ENCODE measurements around the gene CTNNBL1. TPM values are rescaled to one million over a fixed set of nuclear protein-coding genes. Genes with fewer than 3 reads are reported as not detected.
A peak's percentile ranks its signal among the peaks of the same experiment; 100 is the strongest.

The CTNNBL1 gene
- total and polyA plus RNA-seq, 11 donors: 22.6 to 68.9 (median 50.5) TPM

DNA sequence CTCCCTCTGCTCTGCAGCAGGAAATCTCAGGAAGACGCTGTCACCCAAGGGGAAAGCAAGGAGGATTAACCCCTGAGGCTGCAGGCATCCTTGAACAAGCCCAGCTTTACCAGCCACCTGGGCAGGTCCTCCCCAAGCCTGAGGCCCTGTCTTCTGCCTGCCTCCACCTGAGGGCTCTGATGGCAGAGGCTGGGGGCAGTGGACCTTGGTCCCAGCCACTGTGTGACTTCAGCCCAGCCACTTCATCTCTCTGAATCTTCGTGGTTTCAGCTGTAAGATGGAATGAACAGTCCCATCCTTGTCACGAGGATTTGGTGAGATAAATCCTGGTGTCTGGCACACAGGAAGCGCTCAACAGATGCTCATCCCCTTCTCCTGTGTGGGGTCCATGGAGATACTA is 200.6 kb downstream of the CTNNBL1 start:
- no peak overlapping the region for H3K4me3 ChIP-seq
- H3K9me3 ChIP-seq: no peaks in the 10 kb centered on the region
- ATAC-seq (no peak), DNase-seq (no peak)
- WGBS, 4 donors: 85 to 88% (median 87%) methylated on average over 4 of the region's 4 CpGs
- H3K27ac ChIP-seq: no peak overlapping the region
- no peaks in the 10 kb centered on the region for H3K36me3 ChIP-seq
- TF ChIP-seq, protein P1, sequence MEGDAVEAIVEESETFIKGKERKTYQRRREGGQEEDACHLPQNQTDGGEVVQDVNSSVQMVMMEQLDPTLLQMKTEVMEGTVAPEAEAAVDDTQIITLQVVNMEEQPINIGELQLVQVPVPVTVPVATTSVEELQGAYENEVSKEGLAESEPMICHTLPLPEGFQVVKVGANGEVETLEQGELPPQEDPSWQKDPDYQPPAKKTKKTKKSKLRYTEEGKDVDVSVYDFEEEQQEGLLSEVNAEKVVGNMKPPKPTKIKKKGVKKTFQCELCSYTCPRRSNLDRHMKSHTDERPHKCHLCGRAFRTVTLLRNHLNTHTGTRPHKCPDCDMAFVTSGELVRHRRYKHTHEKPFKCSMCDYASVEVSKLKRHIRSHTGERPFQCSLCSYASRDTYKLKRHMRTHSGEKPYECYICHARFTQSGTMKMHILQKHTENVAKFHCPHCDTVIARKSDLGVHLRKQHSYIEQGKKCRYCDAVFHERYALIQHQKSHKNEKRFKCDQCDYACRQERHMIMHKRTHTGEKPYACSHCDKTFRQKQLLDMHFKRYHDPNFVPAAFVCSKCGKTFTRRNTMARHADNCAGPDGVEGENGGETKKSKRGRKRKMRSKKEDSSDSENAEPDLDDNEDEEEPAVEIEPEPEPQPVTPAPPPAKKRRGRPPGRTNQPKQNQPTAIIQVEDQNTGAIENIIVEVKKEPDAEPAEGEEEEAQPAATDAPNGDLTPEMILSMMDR (IDR thresholded peaks at IDR 0.05): no peak
- no peak for TF ChIP-seq POLR2A (IDR thresholded peaks at IDR 0.05)
- peaks cover 0 to 3% (median 0%) of the 10 kb centered on the region in 9 donors for H3K27me3 ChIP-seq
- H3K4me1 ChIP-seq: peaks cover 0 to 21% (median 8%) of the 10 kb centered on the region in 12 donors
- intact Hi-C loops (cut with DNase I): loop anchor here in 2 of 10 donors (10.0 kb wide), 2 partner anchors 240 to 330 kb away; no protein-coding TSS in a partner anchor

DNA sequence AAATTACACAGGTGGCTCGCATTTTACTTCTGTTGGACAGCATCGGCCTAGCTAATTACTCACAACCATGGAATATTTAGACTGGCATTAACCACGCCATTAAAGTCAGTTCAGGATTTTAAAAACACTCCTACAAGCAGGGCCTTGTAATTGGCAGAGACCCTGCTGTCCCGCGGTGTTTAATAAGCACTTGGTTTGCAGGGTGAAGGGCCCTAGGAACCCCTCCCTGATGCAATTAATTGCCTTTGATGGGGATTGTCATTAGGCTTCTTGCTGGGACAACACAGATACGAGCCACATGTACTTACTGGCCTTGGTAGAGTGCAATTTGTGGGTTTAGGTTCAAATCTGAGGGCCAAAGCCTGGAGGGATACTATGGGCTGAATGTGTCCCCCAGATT is 201.3 kb downstream of the CTNNBL1 start:
- TF ChIP-seq POLR2A (IDR thresholded peaks at IDR 0.05): no peak
- TF ChIP-seq, protein P1 (IDR thresholded peaks at IDR 0.05): no peak
- H3K4me3 ChIP-seq: no peak overlapping the region
- 94 to 97% (median 96%) methylated on average over 6 of the region's 6 CpGs for WGBS, 4 donors
- peaks cover 0 to 21% (median 8%) of the 10 kb centered on the region in 12 donors for H3K4me1 ChIP-seq
- H3K9me3 ChIP-seq: no peaks in the 10 kb centered on the region
- peaks cover 0 to 6% (median 0%) of the 10 kb centered on the region in 9 donors for H3K27me3 ChIP-seq
- DNase-seq (no peak), ATAC-seq (no peak)
- intact Hi-C loops (cut with DNase I): loop anchor here in 3 of 10 donors (5.0 to 10.0 kb wide), 3 partner anchors 97 to 330 kb away; no protein-coding TSS in a partner anchor
- no peaks in the 10 kb centered on the region for H3K36me3 ChIP-seq
- no peak overlapping the region for H3K27ac ChIP-seq

DNA sequence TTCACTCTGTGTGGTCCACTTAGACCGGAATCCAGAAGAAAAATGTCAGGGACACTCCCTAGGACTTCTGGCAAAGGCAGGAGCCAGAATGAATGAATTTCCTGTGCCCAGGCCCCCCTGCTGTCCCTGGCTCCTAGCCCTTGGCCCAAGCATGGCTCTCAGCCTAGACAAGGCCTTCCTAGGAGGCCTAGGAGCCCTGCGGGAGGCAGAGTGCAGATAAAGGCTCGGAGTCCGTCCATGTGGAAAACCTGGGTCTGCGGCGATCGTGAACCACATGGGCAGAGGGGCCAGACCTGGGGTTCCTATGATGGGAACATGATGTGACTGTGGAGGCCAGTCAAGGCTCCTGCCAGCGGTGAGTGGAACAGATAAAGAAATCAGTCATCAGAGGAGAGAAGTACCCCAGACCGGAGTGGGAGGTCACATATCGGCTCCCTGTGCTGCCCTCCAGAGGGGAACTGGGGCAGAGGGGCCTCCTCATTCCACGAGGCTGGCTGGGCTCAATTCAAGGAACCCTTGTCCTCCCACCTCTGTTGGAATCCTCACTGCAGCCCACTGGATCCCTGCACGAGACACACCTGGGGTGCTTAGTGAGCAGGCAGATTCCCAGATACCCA is 203.2 kb downstream of the CTNNBL1 start:
- H3K9me3 ChIP-seq: no peaks in the 10 kb centered on the region
- TF ChIP-seq, protein P1 (IDR thresholded peaks at IDR 0.05): peak in 8 of 12 donors; percentile 7 to 38 (median 30)
- TF ChIP-seq POLR2A (IDR thresholded peaks at IDR 0.05): no peak
- DNase-seq (peak in 1 of 5 donors; percentile 53), ATAC-seq (peak; percentile 56 to 69 (median 63))
- H3K36me3 ChIP-seq: no peaks in the 10 kb centered on the region
- H3K4me3 ChIP-seq: no peak overlapping the region
- H3K27me3 ChIP-seq: peaks cover 0 to 22% (median 4%) of the 10 kb centered on the region in 9 donors
- 24 to 36% (median 28%) methylated on average over 11 to 12 of the region's 12 CpGs for WGBS, 4 donors
- H3K27ac ChIP-seq: peak overlapping the region in 1 of 12 donors; percentile 28
- intact Hi-C loops (cut with DNase I): loop anchor here in 3 of 10 donors (5.0 to 10.0 kb wide), 3 partner anchors 95 to 328 kb away; no protein-coding TSS in a partner anchor
- peaks cover 0 to 21% (median 8%) of the 10 kb centered on the region in 12 donors for H3K4me1 ChIP-seq

- Histone ChIP-seq H3K27me3 (peaks cover 10 to 35% (median 18%) of the 10 kb centered on the region in 9 donors), H3K4me3 (no peak overlapping the region), H3K4me1 (peaks cover 0 to 28% (median 14%) of the 10 kb centered on the region in 12 donors), H3K27ac (peak overlapping the region in 1 of 12 donors; percentile 20), H3K36me3 (no peaks in the 10 kb centered on the region), H3K9me3 (no peaks in the 10 kb centered on the region)
- no peak for TF ChIP-seq POLR2A (IDR thresholded peaks at IDR 0.05)
- ATAC-seq (no peak), DNase-seq (no peak)
- intact Hi-C loops (cut with DNase I): loop anchor here in 3 of 10 donors (5.0 to 10.0 kb wide), 3 partner anchors 94 to 326 kb away; no protein-coding TSS in a partner anchor
- 57 to 59% (median 59%) methylated on average over 10 of the region's 10 CpGs for WGBS, 4 donors
These were observed 204.6 kb downstream of the CTNNBL1 start for GRCh38 chr20:37898233-37899104.

Data from heart left ventricle (tissue), 16 donors.